Loucy (cell line): Measurements from ENCODE around the gene CD19.

Experiments used
- H2AFZ ChIP-seq: fragments of 200-600 bp; sonication (generic); 2 replicates; pipeline ENCODE4 v1.6.0; 2016; ENCODE audit warnings: antibody characterized with exemption, mild to moderate bottlenecking, low read length, moderate library complexity
- H3F3A ChIP-seq: fragments of 200-600 bp; 2 replicates; pipeline ENCODE4 v1.6.0; 2016; ENCODE audit warnings: antibody characterized with exemption, low read depth, mild to moderate bottlenecking
- H3K27me3 ChIP-seq: fragments of 200-600 bp; sonication (generic); 2 replicates; pipeline ENCODE4 v1.6.1; 2014; ENCODE audit warnings: low read length, mild to moderate bottlenecking; ENCODE audit not compliant: insufficient read depth, poor library complexity, severe bottlenecking
- H3K36me3 ChIP-seq: fragments of 200-600 bp; sonication (generic); 2 replicates; pipeline ENCODE4 v1.6.1; 2016; ENCODE audit warnings: low read length; ENCODE audit not compliant: insufficient read depth
- H3K4me1 ChIP-seq: fragments of 200-600 bp; sonication (generic); 2 replicates; pipeline ENCODE4 v1.5.1; 2014; ENCODE audit warnings: low read length, mild to moderate bottlenecking; ENCODE audit not compliant: insufficient read depth, poor library complexity, severe bottlenecking
- H3K4me2 ChIP-seq: fragments of 200-600 bp; sonication (generic); 2 replicates; pipeline ENCODE4 v1.6.0; 2014; ENCODE audit warnings: antibody characterized with exemption, low read length, low read depth, mild to moderate bottlenecking; ENCODE audit not compliant: poor library complexity, severe bottlenecking
- H3K4me3 ChIP-seq: fragments of 200-600 bp; sonication (generic); 2 replicates; pipeline ENCODE4 v1.5.1; 2014; ENCODE audit warnings: low read length, mild to moderate bottlenecking, mixed read lengths; ENCODE audit not compliant: poor library complexity, severe bottlenecking
- H3K79me2 ChIP-seq: fragments of 200-600 bp; sonication (generic); 2 replicates; pipeline ENCODE4 v1.6.1; 2014; ENCODE audit warnings: low read length; ENCODE audit not compliant: insufficient read depth
- H3K9ac ChIP-seq: fragments of 200-600 bp; sonication (generic); 2 replicates; pipeline ENCODE4 v1.6.0; 2014; ENCODE audit warnings: mild to moderate bottlenecking, low read depth, low read length, moderate library complexity; ENCODE audit not compliant: poor library complexity, severe bottlenecking
- H3K9me2 ChIP-seq: fragments of 200-600 bp; sonication (generic); replicated peaks from 2 replicates; pipeline ENCODE4 v1.6.1; 2016; ENCODE audit warnings: low read depth, low read length, mixed read lengths
- H3K9me3 ChIP-seq: fragments of 200-600 bp; sonication (generic); 2 replicates; pipeline ENCODE4 v1.6.1; 2014; ENCODE audit warnings: mild to moderate bottlenecking, antibody characterized with exemption, low read length, low read depth; ENCODE audit not compliant: insufficient read depth
- H4K20me1 ChIP-seq: fragments of 200-600 bp; sonication (generic); 2 replicates; pipeline ENCODE4 v1.6.0; 2014; ENCODE audit warnings: antibody characterized with exemption, low read length, mild to moderate bottlenecking; ENCODE audit not compliant: insufficient read depth, poor library complexity, severe bottlenecking
- EZH2phosphoT487 ChIP-seq: fragments of 200-600 bp; IDR thresholded peaks from 2 replicates; pipeline ENCODE4 v1.6.1; 2018; ENCODE audit warnings: antibody characterized with exemption, mild to moderate bottlenecking, moderate library complexity, borderline replicate concordance
- TF ChIP-seq, protein P1 (sequence below): fragments of 200-600 bp; sonication (generic); conservative IDR thresholded peaks from 2 replicates; pipeline ENCODE4 v1.5.1; 2014; ENCODE audit warnings: mild to moderate bottlenecking, antibody characterized with exemption, low read length

Gene CD19

DNA sequence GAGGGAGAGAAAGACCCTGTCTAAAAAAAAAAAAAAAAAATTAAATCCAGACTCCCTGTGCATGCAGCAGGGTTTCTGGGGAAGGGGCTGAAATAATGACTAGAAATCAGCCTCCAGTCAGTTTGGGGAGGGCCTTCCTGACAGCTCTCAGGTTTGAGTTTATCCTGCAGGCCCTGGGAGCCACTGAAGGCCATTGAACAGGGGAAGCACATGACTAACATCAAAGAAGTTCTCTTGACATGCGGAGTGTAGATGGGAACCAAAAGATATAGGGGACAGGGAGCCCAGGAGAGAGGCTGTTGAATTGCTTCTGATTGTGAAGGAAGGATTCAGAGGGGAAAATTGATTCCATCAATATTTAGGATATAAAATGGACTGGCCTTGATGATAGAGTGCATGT is 4.0 kb upstream of the CD19 start:
- Histone ChIP-seq H3F3A (peaks cover 15% of the 10 kb centered on the region; the same call in 1 of the 2 replicates), H3K27me3 (no peaks in the 10 kb centered on the region), H3K4me2 (no peak overlapping the region), H3K9me3 (no peaks in the 10 kb centered on the region), H3K9ac (no peak overlapping the region), H3K4me1 (peaks cover 44% of the 10 kb centered on the region), H3K79me2 (peaks cover 7% of the 10 kb centered on the region; the same call in 1 of the 2 replicates), H3K36me3 (no peaks in the 10 kb centered on the region), H2AFZ (peak overlapping the region; percentile 50; the same call in 1 of the 2 replicates), H3K9me2 (no peaks in the 10 kb centered on the region), H3K4me3 (no peak overlapping the region), H4K20me1 (peaks cover 9% of the 10 kb centered on the region)
- TF ChIP-seq, protein P1, sequence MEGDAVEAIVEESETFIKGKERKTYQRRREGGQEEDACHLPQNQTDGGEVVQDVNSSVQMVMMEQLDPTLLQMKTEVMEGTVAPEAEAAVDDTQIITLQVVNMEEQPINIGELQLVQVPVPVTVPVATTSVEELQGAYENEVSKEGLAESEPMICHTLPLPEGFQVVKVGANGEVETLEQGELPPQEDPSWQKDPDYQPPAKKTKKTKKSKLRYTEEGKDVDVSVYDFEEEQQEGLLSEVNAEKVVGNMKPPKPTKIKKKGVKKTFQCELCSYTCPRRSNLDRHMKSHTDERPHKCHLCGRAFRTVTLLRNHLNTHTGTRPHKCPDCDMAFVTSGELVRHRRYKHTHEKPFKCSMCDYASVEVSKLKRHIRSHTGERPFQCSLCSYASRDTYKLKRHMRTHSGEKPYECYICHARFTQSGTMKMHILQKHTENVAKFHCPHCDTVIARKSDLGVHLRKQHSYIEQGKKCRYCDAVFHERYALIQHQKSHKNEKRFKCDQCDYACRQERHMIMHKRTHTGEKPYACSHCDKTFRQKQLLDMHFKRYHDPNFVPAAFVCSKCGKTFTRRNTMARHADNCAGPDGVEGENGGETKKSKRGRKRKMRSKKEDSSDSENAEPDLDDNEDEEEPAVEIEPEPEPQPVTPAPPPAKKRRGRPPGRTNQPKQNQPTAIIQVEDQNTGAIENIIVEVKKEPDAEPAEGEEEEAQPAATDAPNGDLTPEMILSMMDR, result no peak

DNA sequence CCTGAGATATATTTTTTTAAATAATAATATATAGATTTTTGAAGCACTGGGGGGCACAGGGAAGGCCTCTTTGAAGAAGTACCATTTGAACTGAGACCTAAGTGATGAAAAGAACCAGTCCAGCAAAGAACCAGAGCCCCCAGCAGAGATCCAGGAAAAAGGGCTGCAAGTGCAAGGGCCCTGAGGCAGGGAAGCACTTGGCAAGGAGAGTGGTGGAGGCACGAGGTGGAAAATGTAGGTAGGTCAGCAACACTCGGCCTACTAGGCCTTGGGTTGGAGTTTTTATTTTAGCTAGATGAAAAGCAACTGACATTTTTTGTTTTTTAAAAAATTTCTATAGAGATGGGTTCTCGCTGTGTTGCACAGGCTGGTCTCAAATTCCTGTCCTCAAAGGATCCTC is 1.6 kb upstream of the CD19 start:
- H3K4me3 ChIP-seq, result peak overlapping the region; percentile 26
- TF ChIP-seq EZH2phosphoT487, result no peak
- TF ChIP-seq, protein P1, result no peak
- H3K27me3 ChIP-seq, result no peaks in the 10 kb centered on the region
- no peaks in the 10 kb centered on the region for H4K20me1 ChIP-seq
- peaks cover 33% of the 10 kb centered on the region for H3K4me1 ChIP-seq
- H3K9me3 ChIP-seq, result no peaks in the 10 kb centered on the region
- H3K79me2 ChIP-seq, result no peaks in the 10 kb centered on the region
- H3K4me2 ChIP-seq, result peak overlapping the region; percentile 66
- no peaks in the 10 kb centered on the region for H3K9me2 ChIP-seq
- peaks cover 13% of the 10 kb centered on the region; the same call in 1 of the 2 replicates for H3F3A ChIP-seq
- H3K9ac ChIP-seq, result peak overlapping the region; percentile 70
- H2AFZ ChIP-seq, result peak overlapping the region; percentile 26; the same call in 1 of the 2 replicates
- no peaks in the 10 kb centered on the region for H3K36me3 ChIP-seq

DNA sequence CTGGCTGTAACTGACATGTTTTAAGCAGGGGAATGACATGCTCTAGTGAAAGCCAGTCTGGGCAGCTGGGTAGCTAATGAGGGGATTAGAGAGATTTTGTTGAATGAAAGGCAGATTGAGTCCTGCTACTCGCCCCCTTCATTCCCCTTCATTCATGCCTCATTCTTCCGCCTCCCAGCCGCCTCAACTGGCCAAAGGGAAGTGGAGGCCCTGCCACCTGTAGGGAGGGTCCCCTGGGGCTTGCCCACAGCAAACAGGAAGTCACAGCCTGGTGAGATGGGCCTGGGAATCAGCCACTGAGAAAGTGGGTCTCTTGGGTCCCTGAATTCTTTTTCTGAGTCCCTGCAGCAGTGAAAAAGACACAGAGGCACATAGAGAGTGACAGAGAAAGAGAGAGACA is 1.1 kb upstream of the CD19 start:
- Histone ChIP-seq H3K4me1 (peaks cover 33% of the 10 kb centered on the region), H4K20me1 (no peaks in the 10 kb centered on the region), H3K4me2 (peak overlapping the region; percentile 66), H3F3A (peaks cover 12% of the 10 kb centered on the region; the same call in 1 of the 2 replicates), H2AFZ (peak overlapping the region; percentile 26), H3K9me2 (no peaks in the 10 kb centered on the region), H3K9ac (peak overlapping the region; percentile 70), H3K9me3 (no peaks in the 10 kb centered on the region), H3K79me2 (no peaks in the 10 kb centered on the region), H3K36me3 (no peaks in the 10 kb centered on the region), H3K27me3 (no peaks in the 10 kb centered on the region), H3K4me3 (peak overlapping the region; percentile 26)
- TF ChIP-seq EZH2phosphoT487, result no peak
- TF ChIP-seq, protein P1, result no peak
